K562 (cell line): ENCODE data around the gene CRYZL1. TPM values are rescaled to one million over a fixed set of nuclear protein-coding genes. Genes with fewer than 3 reads are reported as not detected.

Experiments used
- E2F5 ChIP-seq: sonication (generic); formaldehyde crosslinking; IDR thresholded peaks from 2 replicates; pipeline ENCODE4 v1.8.0; 2022; ENCODE audit warnings: mild to moderate bottlenecking, missing genetic modification reagents
- ESRRA ChIP-seq: fragments of 450-650 bp; IDR thresholded peaks from 2 replicates; pipeline ENCODE4 v1.6.1; 2014; ENCODE audit warnings: low read depth, mild to moderate bottlenecking, moderate library complexity, borderline replicate concordance
- LARP7 ChIP-seq: fragments of 450-650 bp; IDR thresholded peaks from 2 replicates; pipeline ENCODE4 v1.6.1; 2016
- NFE2 ChIP-seq: IDR thresholded peaks from 2 replicates; pipeline ENCODE4 v1.6.1; 2014; ENCODE audit warnings: antibody characterized with exemption, low read depth
- PKNOX1 ChIP-seq: fragments of 450-650 bp; IDR thresholded peaks from 2 replicates; pipeline ENCODE4 v1.6.1; 2016
- PURB ChIP-seq: sonication (generic); formaldehyde crosslinking; IDR thresholded peaks from 2 replicates; pipeline ENCODE4 v1.9.0; 2021; ENCODE audit warnings: low read depth, mild to moderate bottlenecking, missing genetic modification reagents
- RUNX1 ChIP-seq: sonication (generic); IDR thresholded peaks from 2 replicates; pipeline ENCODE4 v1.6.1; 2016; ENCODE audit warnings: antibody characterized with exemption, low read depth
- SPI1 ChIP-seq: IDR thresholded peaks from 2 replicates; pipeline ENCODE4 v1.6.1; 2011; ENCODE audit warnings: low read depth, low read length, control low read depth, borderline replicate concordance
- ZBTB1 ChIP-seq: sonication (generic); formaldehyde crosslinking; IDR thresholded peaks from 2 replicates; pipeline ENCODE4 v1.8.1; 2023; ENCODE audit warnings: missing genetic modification reagents, low read depth, mild to moderate bottlenecking, borderline replicate concordance
- ZNF140 ChIP-seq: fragments of 250-450 bp; sonication (Bioruptor Pico); IDR thresholded peaks from 2 replicates; pipeline ENCODE4 v1.8.0; 2021; ENCODE audit warnings: moderate library complexity, mild to moderate bottlenecking, inconsistent platforms
- ZNF740 ChIP-seq, 3 experiments: fragments of 200-800 bp in 1 of 3; sonication (Bioruptor generic) in 1 of 3; sonication (generic) in 1 of 3; formaldehyde crosslinking in 1 of 3; IDR thresholded peaks; 2 replicates each; pipeline versions ENCODE4 v1.6.1 to v1.8.0; 2016 to 2022; ENCODE audit warnings: mild to moderate bottlenecking in 2 of 3, missing compliant biosample characterization in 2 of 3, missing genetic modification characterization in 2 of 3, missing genetic modification reagents in 1 of 3
- polyA plus RNA-seq, 8 experiments: library from polyadenylated mRNA; depleted of rRNA in 4 of 8; stranded (reverse) in 5 of 8; unstranded in 3 of 8; fragments of >200 nt; fragmentation: Nextera tagmentation in 2 of 8; fragmentation: Illumina TruSeq in 1 of 8; extraction: Ambion mirVana in 2 of 8; extraction: Trizol in 1 of 8; gene quantifications; 2 replicates each; pipeline versions ENCODE4 v1.2.1 to v1.2.3, GENCODE V29; 2011 to 2014; ENCODE audit warnings: inconsistent platforms in 1 of 8, missing spikeins in 1 of 8
- total RNA-seq, 7 experiments: library from RNA; depleted of rRNA in 6 of 7; stranded (reverse); fragments of >200 nt in 6 of 7; fragmentation: Illumina TruSeq in 2 of 7; extraction: Trizol in 2 of 7; gene quantifications; 2 replicates each; pipeline versions ENCODE4 v1.2.1 to v1.2.3, GENCODE V29; 2011 to 2021; ENCODE audit warnings: low replicate concordance in 1 of 7

CRYZL1 gene
- total and polyA plus RNA-seq, 9 of the 15 experiments (the other 6 are each of a cell fraction or from before 2014, with no cell fraction given), result 19.9 to 98.2 (median 39.2) TPM

- TF ChIP-seq PKNOX1 (no peak), ZBTB1 (no peak), RUNX1 (no peak), NFE2 (no peak), ESRRA (no peak), E2F5 (CRISPR knock-in tag) (no peak), SPI1 (no peak), LARP7 (no peak), PURB (CRISPR knock-in tag) (no peak), ZNF740 (CRISPR knock-in tag; IDR thresholded peaks at IDR 0.05) (no peak), ZNF740 (tag; IDR thresholded peaks at IDR 0.05) (no peak), ZNF140 (CRISPR knock-in tag) (no peak)
- TF ChIP-seq, all 486 proteins: peak for 0
Measured at GRCh38 chr21:33568448-33568847, 73.1 kb downstream of the CRYZL1 start (continued).
